Pons (tissue), 1 donor: ENCODE data around the gene PRPSAP1.
A peak's percentile ranks its signal among the peaks of the same experiment; 100 is the strongest.

Experiments used
- DNase-seq: peaks from one replicate; pipeline ENCODE4 v3.0.0-alpha.2; 2016; ENCODE audit warnings: low spot score

The PRPSAP1 gene

DNA sequence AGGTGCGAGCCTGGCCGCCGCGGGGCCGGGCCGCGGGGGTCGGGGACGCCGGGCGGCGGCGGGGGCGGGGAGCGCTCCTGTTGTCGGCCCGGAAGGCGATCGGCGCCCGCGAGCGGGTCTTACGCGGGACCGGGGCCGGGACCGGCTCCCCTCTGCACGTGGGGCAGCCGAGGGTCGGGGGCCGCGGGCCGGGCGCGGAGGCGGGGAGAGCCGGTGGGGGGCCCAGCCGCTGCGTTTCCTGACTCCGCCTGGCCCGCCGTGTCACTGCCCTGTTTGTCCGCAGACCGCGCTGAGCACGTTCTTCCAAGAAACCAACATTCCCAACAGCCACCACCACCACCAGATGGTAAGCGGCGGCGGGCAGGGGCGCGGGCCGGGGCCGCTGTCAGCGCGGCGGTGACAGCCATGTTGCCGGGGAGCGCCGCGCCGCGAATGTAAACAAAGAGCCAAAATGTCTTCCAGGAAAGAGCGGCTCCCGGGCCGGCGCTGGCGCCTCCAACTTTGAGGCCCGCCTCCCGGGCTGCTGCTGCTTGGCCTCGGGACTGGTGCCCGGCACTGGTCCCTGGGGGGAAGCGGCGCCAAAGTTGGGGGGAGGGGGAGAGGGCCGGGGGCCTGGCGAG, 88.0 kb downstream of the PRPSAP1 start:
- DNase-seq: no peak

DNA sequence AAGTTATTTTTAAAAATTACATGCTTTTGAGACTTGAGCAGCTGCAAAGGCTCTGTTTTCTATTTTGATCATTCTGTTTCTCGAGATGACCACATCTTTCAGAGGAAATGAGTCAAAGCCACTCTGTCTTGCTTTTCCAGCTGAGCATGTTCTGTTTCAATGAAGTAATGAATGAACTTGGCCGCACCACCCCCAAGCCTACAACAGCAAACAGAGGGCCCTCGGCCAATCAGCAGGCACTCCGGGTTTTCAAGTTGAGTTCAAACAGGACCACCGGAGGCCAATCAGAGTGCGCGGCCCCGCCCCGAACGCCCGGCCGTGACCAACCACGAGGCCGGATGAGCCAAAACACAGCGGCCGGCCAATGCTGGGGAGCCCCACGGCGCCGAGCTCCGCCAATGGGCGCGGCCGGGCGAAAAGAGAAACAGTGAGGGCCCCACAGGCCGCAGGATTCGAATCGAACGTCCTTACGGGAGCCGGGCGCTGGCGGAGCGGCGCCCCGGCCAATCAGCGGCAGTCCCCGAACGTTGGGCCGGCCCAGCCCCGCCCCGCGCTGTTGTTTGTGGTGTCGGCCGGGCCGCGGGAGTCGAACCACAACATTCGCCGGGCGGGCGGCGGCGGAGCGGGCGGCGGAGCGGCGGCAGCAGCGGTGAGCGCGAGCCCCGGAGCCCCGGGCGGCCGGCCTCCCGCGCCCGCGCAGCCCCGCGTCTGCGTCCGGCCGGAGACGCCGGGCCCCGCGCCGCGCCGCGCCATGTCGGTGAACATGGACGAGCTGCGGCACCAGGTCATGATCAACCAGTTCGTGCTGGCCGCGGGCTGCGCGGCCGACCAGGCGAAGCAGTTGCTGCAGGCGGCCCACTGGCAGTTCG, 88.7 kb downstream of the PRPSAP1 start, which contains the start of gene UBALD2:
TSS of gene UBALD2 (plus strand) at position 594 of the 869 bp plus-strand sequence. CDS start at position 752, 158 bp downstream.
- DNase-seq: peak; percentile 99

DNA sequence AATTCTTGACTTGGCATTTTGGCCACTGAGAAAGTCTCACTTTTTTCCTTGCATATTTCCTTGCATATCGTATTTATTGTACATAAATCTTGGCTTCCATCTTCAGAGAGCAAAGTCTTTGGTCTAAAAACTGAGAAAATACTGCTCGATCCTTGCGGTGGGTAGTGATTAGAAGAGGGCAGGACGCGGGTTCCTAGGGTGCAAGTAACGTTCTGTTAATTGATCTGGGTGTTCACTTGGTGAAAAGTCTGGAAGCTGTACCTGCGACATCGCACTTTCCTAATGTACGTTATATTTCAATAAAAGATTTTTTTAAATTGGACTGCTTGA, 89.3 kb downstream of the PRPSAP1 start:
- no peak for DNase-seq

DNA sequence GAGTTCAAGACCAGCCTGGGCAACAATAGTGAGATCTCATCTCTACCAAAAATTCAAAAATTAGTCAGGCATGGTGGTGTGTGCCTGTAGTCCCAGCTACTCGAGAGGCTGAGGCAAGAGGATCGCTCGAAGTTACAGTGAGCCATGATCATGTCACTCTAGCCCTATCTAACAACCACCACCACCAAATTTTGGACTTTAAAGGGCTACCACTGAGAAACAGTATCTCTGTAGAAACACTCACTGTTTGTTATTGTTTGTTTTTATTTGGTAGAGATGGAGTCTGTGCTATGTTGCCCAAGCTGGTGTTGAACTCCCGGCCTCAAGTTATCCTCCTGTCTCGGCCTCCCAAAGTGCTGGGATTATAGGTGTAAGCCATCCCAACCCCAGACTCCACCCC, 89.8 kb downstream of the PRPSAP1 start:
- DNase-seq: no peak

DNA sequence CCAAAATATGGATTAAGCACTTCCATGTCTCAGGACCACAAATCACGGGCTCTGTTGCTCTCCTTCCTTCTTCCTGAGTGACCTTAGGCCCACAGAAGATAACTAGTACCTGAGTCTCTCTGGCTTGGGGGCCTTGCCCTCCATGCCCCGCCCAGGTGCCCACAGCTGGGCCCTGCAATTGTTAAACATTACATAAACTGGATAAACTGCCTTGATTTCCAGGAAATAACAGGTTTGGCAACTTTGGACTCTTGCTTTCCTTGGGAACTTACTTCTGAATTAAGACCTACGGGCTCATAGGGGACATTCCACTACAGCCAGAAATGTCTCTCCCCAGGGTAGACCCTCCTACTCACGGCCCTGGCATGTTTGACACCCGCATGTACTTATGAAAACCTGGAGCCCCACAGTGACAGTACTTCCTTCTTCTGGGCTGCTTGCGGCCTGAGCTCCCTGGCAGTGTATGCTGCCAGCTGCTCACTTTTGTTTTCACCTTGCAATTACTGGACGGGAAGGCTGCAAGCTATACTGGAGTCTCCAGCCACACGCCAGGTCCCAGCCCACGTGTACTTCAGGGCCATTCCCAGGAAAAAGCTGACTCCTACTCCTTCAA, 90.9 kb downstream of the PRPSAP1 start:
- no peak for DNase-seq

DNA sequence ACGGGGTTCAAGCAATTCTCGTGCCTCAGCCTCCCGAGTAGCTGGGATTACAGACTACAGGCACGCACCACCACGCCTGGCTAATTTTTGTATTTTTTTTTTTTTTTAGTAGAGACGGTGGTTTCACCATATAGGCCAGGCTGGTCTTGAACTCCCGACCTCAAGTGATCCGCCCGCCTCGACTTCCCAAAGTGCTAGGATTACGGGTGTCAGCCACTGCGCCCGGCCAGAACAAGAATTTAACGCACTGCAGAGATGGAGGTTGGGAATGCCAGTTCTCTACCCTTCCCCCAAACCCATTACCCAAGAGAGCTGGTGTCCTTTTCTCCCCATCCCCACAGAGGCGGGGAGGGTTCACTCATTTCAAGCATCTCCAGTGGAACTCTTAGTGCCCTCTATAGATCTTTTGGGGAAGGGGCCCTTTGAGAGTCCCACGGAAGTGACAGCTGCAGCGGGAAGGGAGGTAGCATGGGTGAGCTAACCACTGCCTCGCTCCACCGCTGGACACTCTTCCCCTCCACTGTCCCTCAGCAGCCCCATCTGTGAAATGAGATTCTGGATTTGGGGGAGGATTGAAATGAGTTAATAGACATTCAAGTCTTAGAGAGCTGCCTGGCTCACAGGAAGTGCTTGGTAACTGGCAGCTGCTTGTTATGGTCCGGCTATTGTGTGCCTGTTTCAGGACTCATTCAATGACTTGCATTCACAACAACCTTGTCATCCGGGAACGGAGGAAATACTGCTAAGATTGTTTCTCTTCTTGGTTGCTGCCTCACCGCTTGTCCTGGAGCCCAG, 92.1 kb downstream of the PRPSAP1 start:
- peak; percentile 82 for DNase-seq

DNA sequence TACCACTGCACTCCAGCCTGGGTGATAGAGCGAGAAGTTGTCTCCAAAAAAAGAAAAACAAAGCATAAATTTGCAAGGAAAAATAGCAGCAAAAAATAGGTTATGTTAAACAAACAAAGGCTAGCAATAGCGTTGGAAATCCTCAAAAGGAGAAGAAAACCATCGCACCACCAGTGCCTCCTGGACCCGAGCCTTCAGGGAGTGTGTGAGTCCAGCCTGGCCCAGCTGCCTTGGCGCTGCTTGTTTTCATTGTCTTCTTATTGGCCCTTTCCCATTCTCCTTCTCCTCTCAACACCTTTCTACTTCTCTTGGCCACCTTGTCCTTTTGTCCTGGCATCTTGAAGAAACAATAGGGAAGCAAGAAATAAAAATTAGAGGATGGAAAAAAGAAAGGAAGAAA, 93.0 kb downstream of the PRPSAP1 start:
- no peak for DNase-seq

DNA sequence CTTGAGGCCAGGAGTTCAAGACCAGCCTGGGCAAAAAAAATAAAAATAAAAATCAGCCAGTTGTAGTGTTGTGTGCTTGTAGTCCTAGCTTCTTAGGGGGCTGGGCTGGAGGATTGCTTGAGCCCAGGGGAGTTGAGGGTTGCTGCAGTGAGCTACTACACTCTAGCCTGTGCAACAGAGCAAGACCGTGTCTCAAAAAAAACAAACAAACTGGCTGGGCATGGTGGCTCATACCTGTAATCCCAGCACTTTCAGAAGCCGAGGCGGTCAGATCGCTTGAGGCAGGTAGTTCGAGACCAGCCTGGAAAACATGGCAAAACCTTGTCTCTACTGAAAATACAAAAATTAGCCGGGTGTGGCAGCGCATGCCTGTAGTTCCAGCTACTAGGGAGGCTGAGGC, 93.5 kb downstream of the PRPSAP1 start:
- DNase-seq: no peak
